ENCODE results near the gene GTSE1.

Gene GTSE1

GRCh38 chr22:46329616-46330015, 32.9 kb downstream of the GTSE1 start:
- no peak for FAIRE-seq

DNA sequence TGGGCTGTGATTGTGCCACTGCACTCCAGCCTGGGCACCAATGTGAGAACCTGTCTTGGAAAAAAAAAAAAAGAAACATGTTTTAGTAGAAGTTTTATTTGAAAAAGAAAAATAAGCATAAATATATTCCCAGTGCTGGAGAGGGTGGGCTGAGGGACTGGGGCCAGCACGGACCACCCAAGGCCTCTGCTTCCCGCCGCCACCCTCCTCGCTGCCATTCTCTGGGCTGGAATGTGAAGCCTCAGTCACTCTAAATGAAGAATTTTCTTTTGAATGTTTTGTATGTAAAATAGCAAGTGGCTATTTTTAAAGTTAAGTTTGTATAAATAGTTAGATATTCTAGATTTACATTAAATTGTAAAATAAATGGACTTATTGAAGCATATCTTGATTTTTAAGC, 33.8 kb downstream of the GTSE1 start:
- FAIRE-seq, result no peak

DNA sequence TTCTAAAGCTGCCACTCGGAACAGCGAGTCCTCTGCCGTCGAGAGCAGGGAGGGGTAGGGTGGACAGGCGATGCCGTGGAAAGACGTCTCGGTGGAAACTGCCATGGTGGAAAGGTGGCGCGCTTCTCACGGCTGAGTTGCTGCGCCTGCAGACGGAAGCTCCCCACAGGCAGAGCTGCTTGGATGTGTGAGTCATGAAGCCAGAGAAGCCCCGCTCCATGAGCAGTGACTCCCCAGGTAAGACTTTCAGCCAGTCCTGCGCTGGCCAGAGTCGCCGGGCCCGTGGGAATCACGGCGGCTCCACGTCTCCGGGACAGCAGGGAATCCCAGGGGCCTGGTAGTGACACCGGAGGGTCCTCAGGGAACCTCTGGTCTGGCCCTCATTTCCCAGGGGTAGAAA, 34.8 kb downstream of the GTSE1 start:
- no peak for FAIRE-seq

DNA sequence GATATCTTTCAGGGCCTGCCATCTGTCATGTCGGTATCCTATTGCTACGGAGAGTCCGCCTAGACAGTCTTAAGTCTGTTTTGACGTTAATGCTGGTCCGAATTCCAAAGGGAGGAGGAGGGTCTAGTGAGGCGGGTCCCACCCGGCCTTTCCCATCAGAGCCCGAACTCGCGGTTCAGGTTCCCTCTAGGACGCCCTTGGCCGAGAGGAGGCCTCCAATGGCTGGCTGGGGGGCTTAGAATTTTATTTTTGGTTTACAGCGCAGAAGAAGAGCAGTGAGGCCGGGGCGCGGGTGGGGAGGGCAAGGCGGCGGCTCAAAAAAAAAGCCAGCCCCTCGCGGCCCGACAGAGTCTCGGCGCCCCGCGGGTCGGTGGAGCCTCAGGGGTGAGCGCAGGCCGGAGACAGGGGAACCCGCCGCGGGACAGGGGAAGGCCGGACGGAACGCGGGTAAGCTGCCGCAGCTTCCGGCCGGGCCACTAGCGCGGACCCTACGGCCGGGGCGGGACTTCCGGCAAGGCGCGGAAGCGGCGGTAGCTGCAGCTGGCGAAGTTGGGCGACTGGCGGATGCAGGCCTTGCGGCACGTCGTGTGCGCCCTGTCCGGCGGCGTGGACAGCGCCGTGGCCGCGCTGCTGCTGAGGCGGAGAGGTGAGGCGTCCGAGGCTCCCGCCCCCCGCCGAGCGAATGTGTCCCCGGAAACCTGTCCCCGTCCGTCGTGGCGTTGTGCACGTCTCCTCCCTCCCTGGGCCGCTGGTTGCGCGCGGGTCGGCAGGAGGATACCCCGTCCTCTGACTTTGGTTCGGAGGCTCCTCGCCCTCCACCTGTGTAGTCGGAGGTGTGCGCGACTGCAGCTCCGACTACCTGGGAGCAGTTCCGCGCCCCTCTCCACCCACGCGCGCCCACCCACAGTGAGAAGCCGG, 38.8 kb downstream of the GTSE1 start, which contains the start of gene TRMU:
TSS of gene TRMU (plus strand) at position 514 of the 918 bp plus-strand sequence. CDS start at position 565, 51 bp downstream.
- no peak for FAIRE-seq

GRCh38 chr22:46336119-46337078, 39.7 kb downstream of the GTSE1 start:
- no peak for FAIRE-seq

- no peak for FAIRE-seq
These were observed 41.2 kb downstream of the GTSE1 start for GRCh38 chr22:46337870-46338269.

DNA sequence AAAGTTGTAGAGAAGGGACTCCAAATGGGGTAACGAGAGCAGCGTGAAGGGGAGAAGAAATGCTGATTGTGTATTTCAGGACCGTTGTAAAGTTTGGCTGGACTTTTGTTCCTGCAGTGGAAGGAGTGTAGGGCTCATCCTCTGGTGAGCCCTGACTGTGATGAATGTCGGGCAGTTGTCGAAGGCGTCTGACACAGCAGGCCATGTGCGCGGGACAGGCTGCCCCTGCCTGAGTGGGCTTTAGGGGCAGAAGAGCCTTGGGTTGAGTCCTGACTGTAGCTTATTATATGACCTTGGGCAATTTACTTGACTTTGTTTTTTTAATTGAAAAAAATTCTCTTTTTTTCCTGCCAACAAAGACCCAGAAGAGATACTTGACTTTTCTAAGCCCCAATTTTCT, 42.0 kb downstream of the GTSE1 start:
- FAIRE-seq, result no peak

DNA sequence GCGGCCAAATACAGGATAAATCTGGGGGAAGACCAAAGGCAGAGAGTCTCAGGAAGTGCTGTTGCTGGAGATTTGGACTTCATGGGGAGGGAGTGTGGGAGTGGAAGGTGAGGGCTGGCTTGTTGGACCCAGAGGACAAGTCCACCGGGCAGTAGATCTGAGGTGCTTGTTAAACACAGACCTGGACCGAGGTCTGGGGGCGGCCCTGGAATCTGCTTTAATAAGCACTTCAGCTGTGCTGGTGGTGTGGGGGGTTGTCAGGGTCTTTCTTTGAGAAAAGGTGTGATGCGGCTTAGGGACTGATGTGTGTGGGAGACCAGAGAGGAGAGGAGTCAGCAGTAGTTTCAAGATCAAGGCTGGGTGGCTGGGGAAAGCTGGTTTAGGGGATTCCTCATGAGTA, 43.3 kb downstream of the GTSE1 start:
- no peak for FAIRE-seq

DNA sequence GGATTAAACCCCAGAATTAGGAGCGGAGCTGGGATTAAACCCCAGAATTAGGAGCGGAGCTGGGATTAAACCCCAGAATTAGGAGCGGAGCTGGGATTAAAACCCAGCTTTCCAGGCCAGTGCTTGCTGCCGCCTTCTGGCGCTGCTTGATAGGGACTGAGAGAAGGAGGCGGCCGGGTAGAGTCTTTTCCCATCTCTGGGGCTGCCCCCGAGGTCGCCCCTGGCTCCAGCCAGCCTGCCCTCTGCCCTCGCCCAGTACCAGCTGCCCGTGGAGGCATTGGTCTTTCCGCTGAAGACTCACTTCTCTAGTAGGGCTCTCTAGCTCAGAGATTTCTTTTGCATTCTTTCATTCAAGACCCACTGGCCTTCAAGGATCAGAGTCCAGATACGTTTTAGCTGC, 44.0 kb downstream of the GTSE1 start:
- FAIRE-seq, result no peak

DNA sequence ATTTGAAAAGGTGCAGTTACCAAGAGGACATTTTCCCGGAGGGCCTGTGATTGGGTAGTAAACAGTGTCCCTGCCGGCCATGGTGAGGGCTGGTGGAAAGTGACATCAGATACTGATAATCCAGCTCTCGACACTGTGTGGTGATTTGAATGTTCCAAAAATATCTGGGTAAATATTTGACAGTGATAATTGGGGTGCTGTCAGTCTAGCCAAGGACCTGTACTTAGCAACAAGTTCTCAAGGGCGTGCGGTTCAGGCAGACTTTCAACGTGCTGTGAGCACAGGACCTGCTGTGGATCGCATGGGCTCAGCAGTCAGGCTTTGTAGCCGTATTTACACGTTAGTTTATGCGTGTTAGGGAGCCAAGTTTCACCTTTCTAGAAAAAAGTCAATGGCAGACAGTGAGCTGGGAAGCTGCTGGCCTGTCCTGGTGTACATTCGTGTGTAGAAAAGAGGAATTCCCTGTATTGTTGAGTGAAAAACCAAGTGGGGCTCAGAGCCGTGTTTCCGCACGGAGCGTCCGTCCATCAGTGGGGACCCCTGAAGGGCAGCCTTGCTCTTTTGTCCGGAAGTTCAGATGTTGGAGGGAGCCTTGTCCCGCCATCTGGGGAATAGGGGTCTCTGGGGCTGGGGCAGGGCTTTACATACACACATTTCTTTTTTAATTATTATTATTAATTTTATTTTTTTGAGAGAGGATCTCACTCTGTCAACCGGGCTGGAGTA, 50.2 kb downstream of the GTSE1 start:
- FAIRE-seq, result no peak

DNA sequence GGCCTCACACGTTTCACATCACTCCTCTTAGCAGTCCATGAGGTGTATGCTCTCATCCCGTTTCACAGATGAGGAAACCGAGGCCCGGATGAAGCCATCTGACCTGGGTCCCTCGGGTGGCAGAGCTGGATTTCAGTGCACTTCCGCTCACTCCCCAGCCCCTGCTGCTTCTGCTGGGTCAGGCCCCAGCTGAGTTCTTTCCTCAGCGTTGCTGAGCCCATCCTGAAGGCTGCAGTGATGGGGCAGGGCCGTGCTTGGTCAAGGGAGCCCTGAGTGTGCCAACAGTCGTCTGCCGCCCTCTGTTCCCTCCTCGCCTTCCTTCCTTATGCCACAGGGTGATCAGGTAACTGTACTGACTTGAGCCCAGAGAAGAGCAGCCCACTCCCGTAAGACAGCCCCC, 51.0 kb downstream of the GTSE1 start:
- no peak for FAIRE-seq

DNA sequence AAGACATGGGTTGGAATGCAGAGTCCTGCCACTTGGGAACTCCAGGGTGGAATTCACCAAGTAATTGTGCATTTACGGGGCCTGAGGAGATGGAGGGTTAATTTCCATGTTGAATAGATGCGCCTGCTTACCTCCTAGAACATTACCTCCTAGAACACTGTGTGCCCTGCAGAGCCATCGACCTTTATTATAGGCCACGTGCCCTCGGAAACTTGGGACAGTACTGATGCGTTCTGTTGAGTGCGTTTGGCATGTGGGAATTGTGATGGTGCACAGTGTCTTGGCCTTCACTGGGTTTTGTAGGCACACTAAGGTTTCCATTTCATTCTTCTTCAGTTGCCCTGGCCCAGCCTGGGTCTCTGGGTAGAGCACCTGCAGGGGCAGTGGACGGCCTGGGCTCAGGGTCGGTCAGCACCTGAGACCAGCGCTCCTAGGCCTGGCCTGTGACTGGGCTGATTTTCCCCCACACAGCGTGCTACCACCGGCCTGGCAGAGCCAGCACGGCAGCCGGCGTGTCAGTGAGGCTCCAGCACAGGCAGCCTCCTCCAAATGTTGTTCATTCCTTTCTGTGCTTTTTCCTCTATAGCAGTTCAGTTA, 51.5 kb downstream of the GTSE1 start:
- no peak for FAIRE-seq

DNA sequence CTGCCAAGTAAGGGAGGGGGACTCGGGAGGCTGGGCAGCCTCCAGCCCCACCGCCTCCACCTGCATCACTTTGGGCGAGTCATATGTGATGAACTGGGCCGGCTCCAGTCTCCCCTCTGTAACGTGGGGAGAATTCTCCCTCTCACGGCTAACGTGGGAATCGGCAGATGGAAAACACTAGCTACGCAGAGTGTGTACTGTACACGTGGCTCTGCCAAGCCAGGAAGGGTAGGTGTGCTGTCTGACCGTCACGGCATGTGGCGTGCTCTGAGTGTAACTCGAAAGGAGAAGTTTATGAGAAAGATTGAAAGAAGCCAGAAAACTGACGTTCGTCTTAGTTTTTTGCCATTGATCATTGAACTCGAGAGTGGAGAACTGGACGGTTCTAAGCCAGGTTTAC, 52.6 kb downstream of the GTSE1 start:
- no peak for FAIRE-seq

GRCh38 chr22:46349681-46350080, 53.0 kb downstream of the GTSE1 start:
- no peak for FAIRE-seq

GRCh38 chr22:46350121-46350520, 53.5 kb downstream of the GTSE1 start:
- FAIRE-seq, result no peak

- FAIRE-seq, result no peak
These were observed 54.0 kb downstream of the GTSE1 start for GRCh38 chr22:46350646-46351045.

GRCh38 chr22:46351131-46351735, 54.6 kb downstream of the GTSE1 start:
- no peak for FAIRE-seq

- no peak for FAIRE-seq
These were observed 55.1 kb downstream of the GTSE1 start for GRCh38 chr22:46351767-46352166.

GRCh38 chr22:46352276-46352675, 55.6 kb downstream of the GTSE1 start:
- no peak for FAIRE-seq

- no peak for FAIRE-seq
These were observed 56.2 kb downstream of the GTSE1 start for GRCh38 chr22:46352691-46353386.

DNA sequence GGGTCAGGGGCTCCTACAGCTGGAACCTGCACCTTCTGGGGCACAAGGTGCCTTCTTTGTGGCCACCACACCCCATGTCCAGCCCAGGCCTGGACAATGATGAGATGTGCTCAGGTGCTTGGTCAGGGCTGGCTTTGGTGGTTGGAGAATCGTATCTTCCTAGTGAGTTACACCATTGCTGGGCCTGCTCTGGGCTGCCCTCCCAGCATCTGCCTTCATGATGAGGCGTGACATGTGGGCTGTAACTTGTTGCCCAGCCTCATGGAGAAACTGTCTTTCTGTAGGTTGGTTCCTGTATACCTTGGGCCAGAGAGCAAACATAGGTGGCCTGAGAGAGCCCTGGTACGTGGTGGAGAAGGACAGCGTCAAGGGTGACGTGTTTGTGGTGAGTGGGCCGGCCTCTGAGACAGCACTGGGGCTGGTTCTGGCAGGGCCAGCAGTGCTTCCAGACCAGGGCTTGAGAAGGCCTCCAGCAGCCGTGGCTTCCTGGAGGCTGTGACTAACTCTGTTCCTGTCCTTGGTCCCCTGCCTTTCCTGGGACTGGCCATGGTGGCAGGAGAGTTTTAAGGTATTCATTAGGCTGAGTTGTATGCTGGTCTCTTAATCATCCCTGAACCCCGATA, 56.9 kb downstream of the GTSE1 start:
- no peak for FAIRE-seq

All from endometrium (tissue), 2 donors.